ENCODE data around the gene CDCP1.

CDCP1 gene

DNA sequence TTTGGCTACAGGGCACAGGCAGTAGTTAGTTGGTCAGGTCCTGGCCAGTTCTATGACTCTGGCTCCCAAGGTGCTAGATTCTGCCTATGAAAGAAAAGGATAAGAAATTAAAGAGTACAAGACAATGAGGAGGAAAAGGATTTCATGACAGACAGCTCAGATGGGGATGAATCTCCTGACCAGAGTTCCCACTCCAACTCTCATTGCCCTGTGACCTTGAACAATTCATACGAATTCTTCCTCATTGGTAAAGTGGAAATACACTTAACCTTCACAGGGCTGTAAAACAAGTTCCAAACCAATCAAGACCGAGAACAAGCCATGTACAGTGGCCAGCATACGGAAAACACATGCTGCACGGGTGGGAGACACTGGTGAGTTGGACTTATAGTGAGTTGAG is 96.4 kb downstream of the CDCP1 start:
- no peak for DNase-seq

DNA sequence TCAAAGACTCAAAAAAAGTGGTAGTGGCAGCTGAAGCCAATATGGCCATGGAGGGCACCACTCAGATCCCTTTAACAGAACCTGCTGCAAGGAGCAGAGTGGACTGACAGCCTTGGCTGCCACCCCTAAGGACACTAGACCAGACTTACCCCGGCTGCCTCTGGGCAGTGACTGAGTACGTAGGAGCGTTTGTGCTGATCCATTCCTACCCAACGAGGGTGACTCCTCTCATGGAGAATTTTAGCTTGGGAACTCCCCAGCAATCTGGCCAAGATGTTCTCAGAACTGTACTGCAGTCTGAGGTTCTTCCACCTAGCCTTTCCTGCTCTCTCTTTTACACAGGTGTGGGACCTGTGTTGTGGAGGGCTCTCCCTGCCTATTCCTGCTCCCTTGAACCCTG is 97.9 kb downstream of the CDCP1 start:
- DNase-seq, result no peak

DNA sequence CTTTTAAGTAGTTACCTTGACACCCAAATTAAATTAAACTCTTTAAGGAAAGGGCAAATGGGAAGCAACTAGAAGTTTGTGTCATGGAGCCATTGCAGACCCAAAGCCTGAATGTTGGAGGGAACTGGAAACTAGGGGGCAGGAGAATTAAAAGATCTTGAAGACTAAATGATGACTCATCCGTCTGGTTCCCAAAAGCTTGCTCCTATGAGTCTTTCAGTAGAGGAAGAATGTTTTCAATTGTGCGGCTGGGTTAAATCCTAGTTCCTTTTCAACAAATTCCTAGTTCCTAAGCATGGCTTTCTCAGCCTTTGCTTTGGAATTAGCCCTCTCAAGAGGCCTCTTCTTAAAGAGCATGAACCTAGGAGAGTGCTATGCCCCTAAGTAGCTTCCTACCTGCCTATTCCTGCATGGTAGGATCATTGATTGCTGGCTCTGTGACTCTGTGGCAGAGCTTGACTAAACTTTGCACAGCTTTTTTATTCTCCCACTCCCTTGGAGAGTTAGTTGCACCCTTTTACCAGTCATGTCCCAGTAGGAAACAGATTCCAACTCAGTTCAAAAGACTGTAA is 102.4 kb downstream of the CDCP1 start:
- no peak for DNase-seq

DNA sequence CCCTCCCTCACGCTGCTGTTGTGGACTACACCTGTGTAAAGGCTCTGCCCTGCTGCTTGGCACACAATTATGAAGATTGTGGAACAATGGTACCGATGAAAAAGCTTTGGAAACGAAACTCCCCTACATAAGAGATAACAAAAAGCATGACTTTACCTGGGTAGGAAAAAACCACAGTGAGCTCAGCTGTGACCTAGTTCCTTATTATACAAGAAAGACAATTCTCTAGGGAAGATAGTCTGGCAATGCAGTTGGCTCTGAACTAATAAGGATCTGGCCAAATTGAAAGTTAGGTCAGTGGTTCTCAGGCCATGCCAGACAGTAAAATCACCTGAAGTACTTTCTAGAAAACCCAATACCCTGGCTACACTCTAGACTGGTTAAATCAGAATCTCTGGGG is 104.0 kb downstream of the CDCP1 start:
- no peak for DNase-seq

DNA sequence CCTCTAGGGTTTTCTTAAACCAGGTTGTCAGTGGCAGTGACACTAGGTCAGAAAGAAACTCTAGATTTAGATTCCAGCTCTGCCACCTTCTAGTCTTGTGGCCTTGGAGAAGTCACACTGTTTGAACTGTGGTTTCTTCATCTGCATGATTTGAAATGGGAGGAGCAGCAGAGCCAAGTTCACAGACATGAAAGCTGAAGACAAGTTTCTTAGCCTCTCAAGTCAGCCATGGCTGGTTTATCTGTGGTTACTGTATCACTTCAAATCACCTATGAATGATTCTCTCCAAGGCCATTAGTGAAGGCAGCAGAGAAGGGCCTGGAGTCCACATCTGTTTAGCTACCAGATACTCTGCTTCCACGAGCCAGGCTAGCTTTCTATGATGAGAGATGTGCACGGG is 104.5 kb downstream of the CDCP1 start:
- DNase-seq, result no peak

DNA sequence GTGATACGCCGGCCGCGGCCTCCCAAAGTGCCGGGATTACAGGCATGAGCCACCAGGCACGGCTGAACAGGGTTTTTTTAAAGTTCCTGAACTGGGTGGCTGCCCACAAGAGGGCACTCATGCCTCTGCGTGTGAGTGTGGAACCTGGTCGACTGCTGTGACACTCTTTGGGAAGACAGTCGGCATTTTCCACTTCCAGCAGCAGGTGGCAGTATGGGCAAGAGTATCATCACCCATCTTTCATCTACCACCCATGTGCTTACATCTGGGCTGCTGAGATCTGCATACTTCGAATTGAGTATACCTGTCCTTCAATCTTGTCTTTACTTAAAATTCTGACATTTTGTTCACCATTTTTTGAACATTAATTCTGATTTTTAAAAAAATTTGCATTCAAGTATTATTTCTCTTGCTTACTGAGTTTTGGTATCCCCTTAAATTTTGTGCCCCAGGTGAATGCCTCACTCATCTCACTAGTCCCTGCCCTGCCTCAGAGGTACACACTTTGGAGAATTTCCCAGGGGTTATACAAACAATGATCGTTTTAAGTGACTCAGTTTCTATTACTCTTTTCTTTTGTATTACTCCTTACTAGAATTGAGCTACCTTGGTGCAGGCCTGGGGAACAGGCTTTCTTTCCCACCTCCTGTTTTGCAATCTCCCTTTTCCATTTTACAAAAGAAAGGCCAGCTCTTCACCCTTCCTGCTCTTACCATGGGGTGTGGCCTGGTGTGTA is 108.3 kb downstream of the CDCP1 start:
- DNase-seq, result peak; percentile 90

DNA sequence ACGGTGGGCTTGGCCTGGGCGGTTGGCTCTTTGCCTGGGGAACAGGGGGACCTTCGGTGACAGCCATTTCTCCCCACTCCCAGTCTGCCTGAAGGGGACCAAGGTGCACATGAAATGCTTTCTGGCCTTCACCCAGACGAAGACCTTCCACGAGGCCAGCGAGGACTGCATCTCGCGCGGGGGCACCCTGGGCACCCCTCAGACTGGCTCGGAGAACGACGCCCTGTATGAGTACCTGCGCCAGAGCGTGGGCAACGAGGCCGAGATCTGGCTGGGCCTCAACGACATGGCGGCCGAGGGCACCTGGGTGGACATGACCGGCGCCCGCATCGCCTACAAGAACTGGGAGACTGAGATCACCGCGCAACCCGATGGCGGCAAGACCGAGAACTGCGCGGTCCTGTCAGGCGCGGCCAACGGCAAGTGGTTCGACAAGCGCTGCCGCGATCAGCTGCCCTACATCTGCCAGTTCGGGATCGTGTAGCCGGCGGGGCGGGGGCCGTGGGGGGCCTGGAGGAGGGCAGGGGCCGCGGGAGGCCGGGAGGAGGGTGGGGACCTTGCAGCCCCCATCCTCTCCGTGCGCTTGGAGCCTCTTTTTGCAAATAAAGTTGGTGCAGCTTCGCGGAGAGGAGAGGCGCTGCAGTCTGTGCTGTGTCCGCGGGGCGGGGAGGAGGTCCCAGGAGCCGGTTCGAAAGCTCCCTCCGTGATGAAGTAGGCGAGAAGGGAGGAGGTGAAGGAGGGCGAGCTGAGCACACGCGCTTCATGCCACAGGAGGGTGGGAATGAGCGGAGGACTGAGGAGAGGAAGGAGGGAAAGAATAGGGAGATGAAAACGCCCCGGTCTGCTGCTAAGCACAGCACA is 110.5 kb downstream of the CDCP1 start:
- no peak for DNase-seq

DNA sequence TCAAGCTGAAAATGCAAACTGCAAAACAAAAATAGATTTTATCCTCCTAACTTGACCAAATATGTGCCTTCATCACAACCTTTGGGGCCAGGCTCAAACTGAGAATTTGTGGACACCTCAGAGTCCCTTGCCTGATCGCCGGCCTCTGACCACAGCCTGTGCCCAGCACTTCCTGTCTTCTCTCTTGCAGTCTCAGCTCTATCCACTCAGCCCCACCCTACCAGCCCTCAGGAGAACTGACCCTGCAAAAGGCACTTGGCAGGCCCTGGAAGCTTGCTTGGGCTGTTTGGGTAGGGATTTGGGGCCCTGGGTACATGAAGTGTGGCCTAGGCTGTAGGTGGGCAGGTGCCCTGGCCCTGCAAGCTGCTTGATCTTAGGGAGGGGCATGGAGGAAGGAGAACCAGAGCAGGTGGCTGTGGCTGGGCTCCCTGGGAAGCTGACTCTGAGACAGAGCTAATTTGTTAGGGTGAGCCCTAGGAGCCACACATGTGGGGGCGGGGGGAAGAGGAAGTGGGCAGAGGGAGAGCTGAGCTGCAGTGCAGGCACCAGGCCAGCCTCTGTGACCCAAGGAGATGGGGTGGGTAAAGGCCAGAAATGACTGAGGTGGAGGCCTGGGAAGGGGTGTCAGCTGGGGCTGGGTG is 111.4 kb downstream of the CDCP1 start:
- peak; percentile 16 for DNase-seq

DNA sequence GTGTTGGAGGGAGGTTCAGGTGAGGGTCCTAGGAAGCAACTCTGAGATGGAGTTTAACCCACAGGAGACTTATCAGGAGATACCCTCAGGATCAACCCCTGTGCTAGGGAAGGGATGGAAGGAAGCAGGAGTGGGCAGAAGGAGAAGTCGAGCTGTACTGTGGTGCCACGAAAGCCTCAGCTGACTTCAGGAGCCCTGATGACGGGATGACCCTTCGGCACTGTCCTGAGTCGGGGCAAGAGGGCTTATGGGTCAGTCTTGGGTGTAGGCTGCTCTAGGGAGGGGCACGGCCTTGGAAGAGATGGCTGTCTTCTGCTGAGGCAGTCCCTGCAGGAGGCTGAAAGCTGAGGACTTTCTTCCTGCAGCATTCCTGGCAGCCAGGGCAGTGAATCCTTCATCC is 112.4 kb downstream of the CDCP1 start:
- no peak for DNase-seq
